HCT116 (cell line): Measurements from ENCODE around the gene LAPTM4A.

Source experiments
- POLR2A ChIP-seq: IDR thresholded peaks from 2 replicates; pipeline ENCODE4 v1.7.0; 2011; ENCODE audit warnings: borderline replicate concordance; ENCODE audit not compliant: insufficient read depth, insufficient read length; ENCODE audit errors: extremely low read depth
- POLR2AphosphoS5 ChIP-seq: IDR thresholded peaks from 2 replicates; pipeline ENCODE4 v1.6.1; 2011; ENCODE audit warnings: mild to moderate bottlenecking, low read depth, low read length, moderate library complexity
- SIN3A ChIP-seq: IDR thresholded peaks from 2 replicates; pipeline ENCODE4 v1.6.1; 2012; ENCODE audit warnings: low read depth
- SP1 ChIP-seq: IDR thresholded peaks from 2 replicates; pipeline ENCODE4 v1.6.1; 2012; ENCODE audit warnings: low read depth
- TF ChIP-seq, protein P1 (sequence below), 3 experiments: fragments of 200-600 bp in 1 of 3; sonication (generic) in 1 of 3; IDR thresholded peaks in 2 of 3; conservative IDR thresholded peaks in 1 of 3; 2 replicates each; pipeline ENCODE4 v1.5.1; 2012 to 2017; ENCODE audit warnings: low read depth in 2 of 3, low read length in 2 of 3, antibody characterized with exemption in 1 of 3, borderline replicate concordance in 1 of 3, control low read depth in 1 of 3, mild to moderate bottlenecking in 1 of 3, mixed read lengths in 1 of 3, mixed run types in 1 of 3, moderate library complexity in 1 of 3; ENCODE audit not compliant: insufficient read depth in 1 of 3
- TF ChIP-seq, protein P2 (sequence below): IDR thresholded peaks from 2 replicates; pipeline ENCODE4 v1.6.1; 2012; ENCODE audit warnings: low read depth
- TF ChIP-seq, protein P3 (sequence below): IDR thresholded peaks from 2 replicates; pipeline ENCODE4 v1.6.1; 2011; ENCODE audit warnings: mild to moderate bottlenecking, low read length, moderate library complexity; ENCODE audit not compliant: insufficient replicate concordance; ENCODE audit errors: extremely low read depth

DNA sequence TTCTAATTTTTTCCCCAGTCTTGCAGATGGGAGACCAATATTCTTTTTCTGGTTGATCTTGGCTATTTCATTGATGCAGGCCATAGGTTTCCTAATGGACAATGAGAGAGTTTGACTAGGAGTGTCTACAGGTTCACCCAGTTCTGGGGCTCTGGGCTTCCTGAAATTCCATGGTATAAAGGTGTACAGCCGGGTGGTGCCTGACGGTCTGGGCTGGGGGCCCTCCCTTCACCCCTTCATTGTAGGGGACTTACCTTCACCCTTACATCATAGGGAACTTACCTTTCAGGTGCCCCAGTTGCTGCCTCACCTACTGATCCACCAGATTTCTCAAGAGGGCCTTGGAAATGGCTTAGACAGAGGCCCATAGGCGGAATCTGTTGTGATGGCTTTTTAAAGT is 13.0 kb upstream of the LAPTM4A start:
- TF ChIP-seq POLR2A (no peak), POLR2AphosphoS5 (no peak), SP1 (no peak), SIN3A (no peak)
- TF ChIP-seq, protein P1, sequence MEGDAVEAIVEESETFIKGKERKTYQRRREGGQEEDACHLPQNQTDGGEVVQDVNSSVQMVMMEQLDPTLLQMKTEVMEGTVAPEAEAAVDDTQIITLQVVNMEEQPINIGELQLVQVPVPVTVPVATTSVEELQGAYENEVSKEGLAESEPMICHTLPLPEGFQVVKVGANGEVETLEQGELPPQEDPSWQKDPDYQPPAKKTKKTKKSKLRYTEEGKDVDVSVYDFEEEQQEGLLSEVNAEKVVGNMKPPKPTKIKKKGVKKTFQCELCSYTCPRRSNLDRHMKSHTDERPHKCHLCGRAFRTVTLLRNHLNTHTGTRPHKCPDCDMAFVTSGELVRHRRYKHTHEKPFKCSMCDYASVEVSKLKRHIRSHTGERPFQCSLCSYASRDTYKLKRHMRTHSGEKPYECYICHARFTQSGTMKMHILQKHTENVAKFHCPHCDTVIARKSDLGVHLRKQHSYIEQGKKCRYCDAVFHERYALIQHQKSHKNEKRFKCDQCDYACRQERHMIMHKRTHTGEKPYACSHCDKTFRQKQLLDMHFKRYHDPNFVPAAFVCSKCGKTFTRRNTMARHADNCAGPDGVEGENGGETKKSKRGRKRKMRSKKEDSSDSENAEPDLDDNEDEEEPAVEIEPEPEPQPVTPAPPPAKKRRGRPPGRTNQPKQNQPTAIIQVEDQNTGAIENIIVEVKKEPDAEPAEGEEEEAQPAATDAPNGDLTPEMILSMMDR (IDR thresholded peaks at IDR 0.05 in 2 of 3, conservative IDR thresholded peaks at IDR 0.05 in 1 of 3; ENCODE audit: borderline replicate concordance in 1 of 3, insufficient read depth in 1 of 3, low read depth in 2 of 3, low read length in 2 of 3), result no peak
- TF ChIP-seq, protein P2, sequence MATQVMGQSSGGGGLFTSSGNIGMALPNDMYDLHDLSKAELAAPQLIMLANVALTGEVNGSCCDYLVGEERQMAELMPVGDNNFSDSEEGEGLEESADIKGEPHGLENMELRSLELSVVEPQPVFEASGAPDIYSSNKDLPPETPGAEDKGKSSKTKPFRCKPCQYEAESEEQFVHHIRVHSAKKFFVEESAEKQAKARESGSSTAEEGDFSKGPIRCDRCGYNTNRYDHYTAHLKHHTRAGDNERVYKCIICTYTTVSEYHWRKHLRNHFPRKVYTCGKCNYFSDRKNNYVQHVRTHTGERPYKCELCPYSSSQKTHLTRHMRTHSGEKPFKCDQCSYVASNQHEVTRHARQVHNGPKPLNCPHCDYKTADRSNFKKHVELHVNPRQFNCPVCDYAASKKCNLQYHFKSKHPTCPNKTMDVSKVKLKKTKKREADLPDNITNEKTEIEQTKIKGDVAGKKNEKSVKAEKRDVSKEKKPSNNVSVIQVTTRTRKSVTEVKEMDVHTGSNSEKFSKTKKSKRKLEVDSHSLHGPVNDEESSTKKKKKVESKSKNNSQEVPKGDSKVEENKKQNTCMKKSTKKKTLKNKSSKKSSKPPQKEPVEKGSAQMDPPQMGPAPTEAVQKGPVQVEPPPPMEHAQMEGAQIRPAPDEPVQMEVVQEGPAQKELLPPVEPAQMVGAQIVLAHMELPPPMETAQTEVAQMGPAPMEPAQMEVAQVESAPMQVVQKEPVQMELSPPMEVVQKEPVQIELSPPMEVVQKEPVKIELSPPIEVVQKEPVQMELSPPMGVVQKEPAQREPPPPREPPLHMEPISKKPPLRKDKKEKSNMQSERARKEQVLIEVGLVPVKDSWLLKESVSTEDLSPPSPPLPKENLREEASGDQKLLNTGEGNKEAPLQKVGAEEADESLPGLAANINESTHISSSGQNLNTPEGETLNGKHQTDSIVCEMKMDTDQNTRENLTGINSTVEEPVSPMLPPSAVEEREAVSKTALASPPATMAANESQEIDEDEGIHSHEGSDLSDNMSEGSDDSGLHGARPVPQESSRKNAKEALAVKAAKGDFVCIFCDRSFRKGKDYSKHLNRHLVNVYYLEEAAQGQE, result no peak
- TF ChIP-seq, protein P3, sequence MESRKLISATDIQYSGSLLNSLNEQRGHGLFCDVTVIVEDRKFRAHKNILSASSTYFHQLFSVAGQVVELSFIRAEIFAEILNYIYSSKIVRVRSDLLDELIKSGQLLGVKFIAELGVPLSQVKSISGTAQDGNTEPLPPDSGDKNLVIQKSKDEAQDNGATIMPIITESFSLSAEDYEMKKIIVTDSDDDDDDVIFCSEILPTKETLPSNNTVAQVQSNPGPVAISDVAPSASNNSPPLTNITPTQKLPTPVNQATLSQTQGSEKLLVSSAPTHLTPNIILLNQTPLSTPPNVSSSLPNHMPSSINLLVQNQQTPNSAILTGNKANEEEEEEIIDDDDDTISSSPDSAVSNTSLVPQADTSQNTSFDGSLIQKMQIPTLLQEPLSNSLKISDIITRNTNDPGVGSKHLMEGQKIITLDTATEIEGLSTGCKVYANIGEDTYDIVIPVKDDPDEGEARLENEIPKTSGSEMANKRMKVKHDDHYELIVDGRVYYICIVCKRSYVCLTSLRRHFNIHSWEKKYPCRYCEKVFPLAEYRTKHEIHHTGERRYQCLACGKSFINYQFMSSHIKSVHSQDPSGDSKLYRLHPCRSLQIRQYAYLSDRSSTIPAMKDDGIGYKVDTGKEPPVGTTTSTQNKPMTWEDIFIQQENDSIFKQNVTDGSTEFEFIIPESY, result no peak
